Measurements from ENCODE around the gene SPPL2B.
"Not testable (repeated sequence)": the region's sequence is repeated elsewhere in the genome, so short reads cannot be mapped to it uniquely, and the experiment has no call there.

Gene SPPL2B

GRCh38 chr19:2336528-2337328 lies 8.2 kb downstream of the SPPL2B start:
- DNase-seq (ENCODE audit: low spot score) (no peak), FAIRE-seq (no peak)

- no peak for DNase-seq (ENCODE audit: low spot score)
- FAIRE-seq = no peak
Observed at GRCh38 chr19:2337329-2337707, 8.8 kb downstream of the SPPL2B start.

DNA sequence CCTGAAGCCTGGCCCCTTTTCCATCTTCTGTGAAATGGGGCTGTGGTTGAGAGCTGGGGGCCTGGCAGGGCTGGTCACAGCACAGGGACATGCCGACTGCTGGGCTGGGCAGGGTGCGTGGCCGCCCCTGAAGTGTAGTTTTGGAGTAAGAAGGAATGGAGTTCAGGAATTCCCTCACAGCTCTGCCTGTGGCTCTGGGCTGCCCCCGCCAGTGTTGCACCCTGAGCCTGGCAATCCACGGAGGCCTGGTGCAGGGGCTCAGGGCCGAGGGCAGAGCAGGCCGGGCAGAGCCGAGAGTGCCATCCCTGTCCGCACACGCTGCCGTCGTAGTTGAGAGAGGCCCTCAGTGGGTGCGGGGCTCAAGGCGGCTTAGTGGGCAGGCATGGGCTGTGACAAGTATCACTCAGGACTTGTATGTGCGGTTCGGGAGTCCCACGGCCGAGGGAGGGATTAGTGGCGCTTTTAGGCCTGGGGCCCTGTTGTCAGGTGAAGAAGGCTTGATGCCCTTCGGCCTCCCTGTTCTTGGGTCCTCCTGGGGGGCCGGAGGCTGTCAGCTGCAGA lies 9.7 kb downstream of the SPPL2B start:
- no peak for FAIRE-seq
- no peak for DNase-seq (ENCODE audit: low spot score)

DNA sequence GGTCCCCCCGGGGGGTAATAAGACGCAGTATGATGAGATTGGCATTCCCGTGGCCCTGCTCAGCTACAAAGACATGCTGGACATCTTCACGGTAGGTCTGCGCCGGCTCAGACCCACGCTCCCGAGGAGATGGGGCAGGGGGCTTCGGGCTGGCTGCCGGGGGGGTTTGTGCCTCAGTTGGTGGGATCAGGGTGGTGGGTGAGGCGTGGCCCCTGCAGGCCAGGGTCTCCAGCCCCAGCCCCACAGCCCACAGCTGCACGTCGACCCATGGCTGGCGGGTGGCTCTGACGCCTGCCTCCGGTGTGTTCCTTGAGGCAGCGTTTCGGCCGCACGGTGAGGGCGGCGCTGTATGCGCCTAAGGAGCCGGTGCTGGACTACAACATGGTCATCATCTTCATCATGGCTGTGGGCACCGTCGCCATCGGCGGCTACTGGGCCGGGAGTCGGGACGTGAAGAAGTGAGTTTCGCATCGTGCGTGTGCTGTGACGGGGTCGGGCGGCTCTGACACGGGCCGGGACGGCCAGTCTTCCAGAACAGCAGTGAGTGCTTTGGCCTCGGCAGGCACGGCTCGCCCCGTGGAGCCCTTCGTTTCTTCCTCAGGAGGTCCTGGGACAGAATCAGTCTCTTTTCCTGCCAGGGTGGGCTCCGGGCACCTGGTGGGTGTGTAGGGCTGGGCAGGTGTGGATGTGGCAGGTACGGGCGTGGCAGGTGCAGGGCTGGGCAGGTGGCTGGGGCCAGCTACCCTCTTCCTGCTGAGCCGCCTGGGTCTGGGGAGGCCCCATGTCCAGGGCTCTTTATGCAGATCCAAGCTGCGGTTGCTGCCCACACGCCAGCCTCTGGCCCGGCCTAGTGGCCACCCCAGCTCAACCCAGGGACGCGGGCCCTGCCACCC lies 10.5 kb downstream of the SPPL2B start:
- DNase-seq (ENCODE audit: low spot score) (no peak), FAIRE-seq (no peak)

- FAIRE-seq (no peak), DNase-seq (ENCODE audit: low spot score) (no peak)
Observed at GRCh38 chr19:2339644-2340310, 11.3 kb downstream of the SPPL2B start.

- DNase-seq (ENCODE audit: low spot score) (no peak), FAIRE-seq (no peak)
Observed at GRCh38 chr19:2340496-2341243, 12.2 kb downstream of the SPPL2B start.

GRCh38 chr19:2341244-2341751 lies 12.8 kb downstream of the SPPL2B start:
- DNase-seq (ENCODE audit: low spot score) (no peak), FAIRE-seq (no peak)

DNA sequence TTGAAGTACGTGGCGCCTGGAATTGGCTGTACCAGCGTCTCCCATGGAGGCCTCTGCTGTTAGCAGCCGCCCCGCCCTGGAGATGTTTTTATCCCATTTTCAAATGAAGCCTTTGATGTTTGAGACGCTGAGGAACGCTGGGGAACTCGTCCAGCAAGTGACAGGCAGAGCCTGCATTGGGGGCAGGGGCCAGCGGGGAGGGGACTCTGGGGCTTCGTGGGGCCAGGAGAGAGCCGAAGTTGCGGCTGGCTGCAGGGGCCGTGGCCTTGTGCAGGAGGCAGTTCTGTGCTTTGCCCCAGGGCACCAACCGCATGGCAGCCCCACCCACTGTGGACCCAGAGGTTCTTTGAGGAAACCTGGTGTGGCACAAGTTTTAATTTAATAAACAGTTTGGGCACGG lies 13.5 kb downstream of the SPPL2B start:
- no peak for FAIRE-seq
- no peak for DNase-seq (ENCODE audit: low spot score)

DNA sequence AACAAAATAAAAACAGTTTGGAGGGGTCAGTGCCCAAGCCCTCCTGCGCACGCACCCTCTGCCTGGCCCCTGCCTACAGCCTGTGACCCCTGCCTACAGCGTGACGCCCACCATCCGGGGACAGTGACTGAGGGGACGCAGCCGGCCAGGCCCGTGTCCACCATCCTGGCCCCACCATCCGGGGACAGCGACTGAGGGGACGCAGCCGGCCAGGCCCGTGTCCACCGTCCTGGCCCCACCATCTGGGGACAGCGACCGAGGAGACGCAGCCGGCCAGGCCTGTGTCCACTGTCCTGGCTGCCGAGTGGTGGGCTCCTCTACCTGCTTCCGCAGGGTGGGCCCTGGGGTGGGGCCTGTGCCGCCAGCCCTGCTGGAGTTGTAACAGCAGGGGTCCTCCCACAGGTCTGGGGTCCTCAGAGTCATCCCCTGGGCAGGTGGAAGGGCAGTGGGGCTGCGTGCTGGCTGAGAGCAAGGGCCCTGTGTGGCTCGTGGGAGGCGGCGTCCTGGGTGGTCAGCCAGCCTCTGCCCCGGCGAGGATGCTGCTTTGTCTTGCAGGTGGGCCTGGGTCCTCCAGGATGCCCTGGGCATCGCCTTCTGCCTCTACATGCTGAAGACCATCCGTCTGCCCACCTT lies 14.3 kb downstream of the SPPL2B start:
- FAIRE-seq (no peak), DNase-seq (ENCODE audit: low spot score) (no peak)

- DNase-seq (ENCODE audit: low spot score) (no peak), FAIRE-seq (no peak)
Observed at GRCh38 chr19:2343289-2343982, 15.0 kb downstream of the SPPL2B start.

GRCh38 chr19:2344381-2344870 lies 15.9 kb downstream of the SPPL2B start:
- DNase-seq (ENCODE audit: low spot score) (no peak), FAIRE-seq (no peak)

DNA sequence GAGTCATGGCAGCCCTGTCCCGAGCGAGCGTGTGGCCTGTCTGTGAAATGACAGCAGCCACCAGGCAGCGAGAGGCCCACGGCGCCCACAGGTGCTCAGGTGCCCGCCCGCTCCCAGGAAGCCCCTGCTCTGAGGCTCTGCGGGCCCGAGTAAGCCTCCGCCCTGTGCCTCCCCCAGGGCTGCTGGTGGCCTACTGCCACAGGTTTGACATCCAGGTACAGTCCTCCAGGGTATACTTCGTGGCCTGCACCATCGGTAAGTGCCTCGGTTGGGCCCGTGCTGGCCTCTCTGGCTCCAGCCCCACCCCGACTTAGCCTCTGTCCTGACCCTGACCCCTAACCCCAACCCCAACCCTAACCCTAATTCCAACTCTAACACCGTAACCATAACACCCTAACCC lies 16.6 kb downstream of the SPPL2B start:
- FAIRE-seq = no peak
- DNase-seq (ENCODE audit: low spot score) = no peak

DNA sequence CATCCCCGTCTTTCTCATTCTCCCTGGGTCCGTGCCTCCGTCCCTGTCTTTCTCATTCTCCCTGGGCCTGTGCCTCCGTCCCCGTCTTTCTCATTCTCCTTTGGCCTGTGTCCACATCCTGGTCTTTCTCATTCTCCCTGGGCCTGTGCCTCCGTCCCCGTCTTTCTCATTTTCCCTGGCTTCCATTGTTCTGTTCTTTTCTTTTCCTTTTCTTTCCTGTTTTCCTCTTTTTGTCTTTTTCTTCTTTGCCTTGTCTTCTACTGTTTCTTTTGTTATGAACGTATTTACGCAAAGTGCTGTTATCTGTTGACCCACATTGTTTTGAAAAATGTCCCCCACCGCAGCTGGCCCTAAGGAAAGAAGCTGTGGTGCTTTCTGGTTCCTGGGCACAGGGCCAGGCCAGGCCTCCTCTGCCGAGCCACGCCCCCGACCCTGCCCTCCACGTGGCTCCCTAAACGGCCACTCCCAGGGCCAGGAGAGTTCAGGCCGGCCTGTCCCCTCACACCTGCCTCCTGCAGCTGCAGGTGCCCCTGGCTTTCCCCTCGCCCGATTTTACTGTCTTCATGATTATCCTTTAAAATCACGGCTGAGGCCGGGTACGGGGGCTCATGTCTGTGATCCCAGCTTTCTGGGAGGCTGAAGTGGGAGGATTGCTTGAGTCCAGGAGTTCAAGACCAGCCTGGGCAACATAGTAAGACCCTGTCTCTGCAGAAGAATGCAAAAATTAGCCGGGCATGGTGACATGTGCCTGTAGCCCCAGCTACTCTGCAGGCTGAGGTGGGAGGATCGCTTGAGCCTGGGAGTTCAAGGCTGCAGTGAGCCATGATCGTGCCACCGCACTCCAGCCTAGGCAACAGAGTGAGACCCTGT lies 17.5 kb downstream of the SPPL2B start:
- DNase-seq (ENCODE audit: low spot score) (no peak), FAIRE-seq (no peak)

GRCh38 chr19:2349818-2350217 lies 21.3 kb downstream of the SPPL2B start:
- FAIRE-seq; DNase-seq (ENCODE audit: low spot score): not testable (repeated sequence)

GRCh38 chr19:2350656-2351055 lies 22.2 kb downstream of the SPPL2B start:
- FAIRE-seq = no peak
- DNase-seq (ENCODE audit: low spot score) = no peak

DNA sequence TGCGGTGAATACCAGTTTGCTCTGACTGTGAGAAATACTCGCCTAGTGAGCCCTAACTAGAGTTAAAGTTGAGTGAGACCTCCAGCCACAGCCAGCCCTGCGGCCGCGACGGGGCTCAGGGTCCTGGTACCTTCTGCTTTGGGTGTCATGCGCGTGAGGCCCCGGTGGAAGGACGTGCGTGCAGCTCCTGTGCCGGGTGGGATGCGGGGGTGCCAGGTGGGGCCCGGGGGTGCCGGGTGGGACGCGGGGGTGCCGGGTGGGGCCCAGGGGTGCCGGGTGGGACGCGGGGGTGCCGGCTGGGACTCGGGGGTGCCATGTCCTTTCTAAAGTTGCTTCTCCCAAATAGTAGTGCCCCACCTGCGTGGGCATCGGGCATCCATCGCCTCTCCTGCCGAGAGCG lies 23.1 kb downstream of the SPPL2B start:
- DNase-seq (ENCODE audit: low spot score) = no peak
- no peak for FAIRE-seq

DNA sequence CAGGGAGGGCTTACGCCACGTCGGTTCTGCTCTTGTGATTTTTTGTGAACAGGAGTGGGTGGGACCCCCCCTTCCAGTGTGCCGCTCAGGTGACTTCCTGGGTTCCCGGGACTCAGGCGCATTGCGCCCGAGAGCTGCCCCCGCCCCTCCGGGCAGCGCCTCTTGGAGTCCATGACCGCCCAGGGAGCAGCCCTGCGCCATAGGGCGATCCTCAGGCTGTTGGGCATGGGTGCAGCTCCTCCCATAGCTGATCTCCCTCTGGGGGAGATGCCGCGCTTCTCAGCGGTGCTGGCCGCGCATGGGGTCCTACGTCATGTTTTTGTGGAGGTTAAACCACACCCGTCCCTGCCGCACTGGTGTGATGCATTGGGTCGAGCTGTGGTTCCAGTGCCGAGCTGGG lies 23.6 kb downstream of the SPPL2B start:
- no peak for FAIRE-seq
- DNase-seq (ENCODE audit: low spot score) = no peak

DNA sequence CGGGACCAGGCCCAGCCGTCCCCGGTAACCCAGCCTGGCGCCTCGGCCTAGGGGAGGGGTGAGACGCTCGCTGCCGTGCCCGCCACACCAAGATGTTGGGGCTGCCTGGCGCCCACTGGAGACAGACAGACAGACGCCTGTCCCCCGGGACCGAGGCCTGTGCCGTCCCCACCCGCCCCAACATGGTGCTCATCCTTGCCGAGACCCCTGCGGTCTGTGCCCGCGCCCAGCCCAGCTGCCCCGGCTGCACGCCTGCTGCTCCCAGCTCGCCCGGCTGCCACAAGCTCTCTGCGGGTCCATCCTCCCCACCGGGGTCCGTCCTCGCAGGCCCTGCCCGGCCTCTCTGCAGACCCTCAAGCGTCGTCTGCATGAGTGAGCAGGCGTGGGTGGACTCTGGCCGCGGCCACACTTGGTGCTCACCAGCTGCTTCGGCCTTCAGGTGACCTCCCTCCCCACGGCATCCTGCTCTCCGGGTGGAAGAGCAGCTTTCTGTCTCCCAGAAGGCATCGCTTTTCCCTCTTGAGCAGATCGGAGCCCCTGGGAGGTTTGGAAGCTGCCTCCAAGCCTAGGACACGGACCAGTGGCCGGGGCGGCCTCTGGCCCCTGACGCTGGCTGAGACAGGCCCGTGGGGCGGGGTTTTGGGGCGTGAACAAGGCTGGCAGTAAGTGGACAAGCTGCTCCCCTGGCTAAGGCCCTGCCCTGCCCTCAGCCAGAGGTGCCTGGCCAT lies 24.8 kb downstream of the SPPL2B start:
- FAIRE-seq (no peak), DNase-seq (ENCODE audit: low spot score) (no peak)
